B cell (primary cell): Measurements from ENCODE around the gene ATOH1. TPM values are rescaled to one million over a fixed set of nuclear protein-coding genes. Genes with fewer than 3 reads are reported as not detected.

Source experiments
- ATAC-seq: fragments of 200-7000 bp; cut with Tn5 transposase; one replicate; pipeline ENCODE4 v1.10.0; 2021; ENCODE audit warnings: low read depth, mild to moderate bottlenecking, moderate number of reproducible peaks, moderate library complexity
- CTCF ChIA-PET: fragments of 350-600 bp; sonication (Branson Sonifier 250); formaldehyde crosslinking; loops from one replicate; lab custom pipeline; 2021; ENCODE audit warnings: antibody characterized with exemption, inconsistent platforms; lab: Charles Lee
- POLR2A ChIA-PET: fragments of 350-600 bp; sonication (Branson Sonifier 250); formaldehyde crosslinking; loops from one replicate; lab custom pipeline; 2021; ENCODE audit warnings: antibody characterized with exemption; lab: Charles Lee
- DNase-seq: peaks from one replicate; pipeline ENCODE4 v3.0.0; 2013
- H2AFZ ChIP-seq: 2 replicates; pipeline ENCODE4 v1.6.1; 2012; ENCODE audit warnings: mild to moderate bottlenecking, low read depth, low read length; ENCODE audit not compliant: insufficient read depth, poor library complexity, severe bottlenecking
- H3K27ac ChIP-seq, 2 donors: 1 replicate in 1 of 2; 2 replicates in 1 of 2; pipeline ENCODE4 v1.5.1; 2012 to 2013; ENCODE audit warnings: low read length in 2 of 2, mild to moderate bottlenecking in 2 of 2, moderate library complexity in 1 of 2
- H3K27me3 ChIP-seq, 4 experiments: fragments of 200-600 bp in 1 of 4; sonication (generic) in 1 of 4; replicated peaks in 1 of 4; 1 replicate in 2 of 4; 2 replicates in 2 of 4; pipeline versions ENCODE4 v1.6.1 to v1.7.0; 2013 to 2016; ENCODE audit warnings: low read length in 3 of 4, mild to moderate bottlenecking in 2 of 4, mixed read lengths in 1 of 4, moderate library complexity in 1 of 4; ENCODE audit not compliant: insufficient read depth in 4 of 4, control insufficient read depth in 3 of 4; ENCODE audit errors: control extremely low read depth in 1 of 4
- H3K36me3 ChIP-seq, 2 experiments: replicated peaks in 1 of 2; 1 replicate in 1 of 2; 2 replicates in 1 of 2; pipeline versions ENCODE4 v1.6.1 to v1.7.1; 2013; ENCODE audit warnings: low read length in 1 of 2; ENCODE audit not compliant: insufficient read depth in 2 of 2, control insufficient read depth in 1 of 2; ENCODE audit errors: control extremely low read depth in 1 of 2, extremely low read depth in 1 of 2
- H3K4me1 ChIP-seq, 2 donors: fragments of 200-600 bp in 1 of 2; sonication (generic) in 1 of 2; 1 replicate in 1 of 2; 2 replicates in 1 of 2; pipeline versions ENCODE4 v1.5.1 to v1.6.1; 2013 to 2017; ENCODE audit warnings: low read length in 2 of 2; ENCODE audit not compliant: control insufficient read depth in 2 of 2, insufficient read depth in 2 of 2
- H3K4me2 ChIP-seq: replicated peaks from 2 replicates; pipeline ENCODE3; 2012; ENCODE audit warnings: mild to moderate bottlenecking, low read depth, low read length; ENCODE audit not compliant: poor library complexity, severe bottlenecking
- H3K4me3 ChIP-seq, 5 experiments: fragments of 200-600 bp in 1 of 5; sonication (generic) in 1 of 5; 1 replicate in 3 of 5; 2 replicates in 2 of 5; pipeline versions ENCODE4 v1.5.1 to v1.7.0; 2011 to 2016; ENCODE audit warnings: low read length in 4 of 5, mild to moderate bottlenecking in 4 of 5, low read depth in 2 of 5, control low read depth in 1 of 5, moderate library complexity in 1 of 5; ENCODE audit not compliant: insufficient read depth in 1 of 5; ENCODE audit errors: control extremely low read depth in 1 of 5, extremely low read depth in 1 of 5
- H3K79me2 ChIP-seq: fragments of 200-600 bp; sonication (generic); one replicate; pipeline ENCODE4 v1.6.0; 2016; ENCODE audit warnings: low read length; ENCODE audit not compliant: control insufficient read depth, insufficient read depth
- H3K9ac ChIP-seq: fragments of 200-600 bp; sonication (generic); 2 replicates; pipeline ENCODE4 v1.6.1; 2017; ENCODE audit warnings: mild to moderate bottlenecking, low read length, moderate library complexity
- H3K9me3 ChIP-seq, 3 donors: one replicate each; pipeline versions ENCODE4 v1.6.1 to v1.7.1; 2013; ENCODE audit warnings: low read length in 2 of 3; ENCODE audit not compliant: control insufficient read depth in 2 of 3, insufficient read depth in 1 of 3; ENCODE audit errors: control extremely low read depth in 1 of 3
- H4K20me1 ChIP-seq: 2 replicates; pipeline ENCODE4 v1.6.0; 2012; ENCODE audit warnings: mild to moderate bottlenecking, low read length; ENCODE audit not compliant: insufficient read depth, control insufficient read depth, poor library complexity, severe bottlenecking
- H3K27ac Mint-ChIP-seq: one replicate; pipeline ENCODE4 v1.8.0; 2021; ENCODE audit warnings: mixed read lengths
- H3K27me3 Mint-ChIP-seq: one replicate; pipeline ENCODE4 v1.8.0; 2021; ENCODE audit warnings: mixed read lengths
- H3K4me1 Mint-ChIP-seq: one replicate; pipeline ENCODE4 v1.8.0; 2021; ENCODE audit warnings: mixed read lengths
- H3K4me3 Mint-ChIP-seq: one replicate; pipeline ENCODE4 v1.8.0; 2021; ENCODE audit warnings: mixed read lengths
- H3K9me3 Mint-ChIP-seq: one replicate; pipeline ENCODE4 v1.8.0; 2022; ENCODE audit warnings: mixed read lengths; ENCODE audit not compliant: insufficient read depth
- EZH2 ChIP-seq: IDR thresholded peaks from 2 replicates; pipeline ENCODE4 v1.6.1; 2012; ENCODE audit warnings: borderline replicate concordance, low read depth, mild to moderate bottlenecking, moderate library complexity, low read length; ENCODE audit not compliant: insufficient read depth, poor library complexity, severe bottlenecking
- WGBS: methylation state at CpG from one replicate; pipeline ENCODE4 v1.1.5; 2013; ENCODE audit warnings: missing lambda C conversion rate; ENCODE audit not compliant: insufficient coverage; 5-methylcytosine and 5-hydroxymethylcytosine counted together
- intact Hi-C: fragments of 100-400 bp; cut with micrococcal nuclease; formaldehyde crosslinking; loops from one replicate; pipeline ENCODE4 v1.10.0; 2022
- polyA plus RNA-seq: library from polyadenylated mRNA; depleted of rRNA; stranded (reverse); fragments of >200 nt; gene quantifications from 2 replicates; pipeline ENCODE4 v1.2.3, GENCODE V29; 2012
- total RNA-seq, 2 donors: library from RNA; stranded (reverse); fragments of 120-200 nt in 1 of 2; gene quantifications; 1 replicate in 1 of 2; 2 replicates in 1 of 2; pipeline versions ENCODE4 v1.2.3 to v1.2.4, GENCODE V29; 2013 to 2022
- TF ChIP-seq, protein P1 (sequence below): fragments of 200-600 bp; IDR thresholded peaks from one replicate; pipeline ENCODE4 v1.8.0; 2022; ENCODE audit warnings: antibody characterized with exemption, mild to moderate bottlenecking

ATOH1 gene
- total and polyA plus RNA-seq, 2 donors (not counting 1 experiment from before 2014, with no cell fraction given), result not detected

DNA sequence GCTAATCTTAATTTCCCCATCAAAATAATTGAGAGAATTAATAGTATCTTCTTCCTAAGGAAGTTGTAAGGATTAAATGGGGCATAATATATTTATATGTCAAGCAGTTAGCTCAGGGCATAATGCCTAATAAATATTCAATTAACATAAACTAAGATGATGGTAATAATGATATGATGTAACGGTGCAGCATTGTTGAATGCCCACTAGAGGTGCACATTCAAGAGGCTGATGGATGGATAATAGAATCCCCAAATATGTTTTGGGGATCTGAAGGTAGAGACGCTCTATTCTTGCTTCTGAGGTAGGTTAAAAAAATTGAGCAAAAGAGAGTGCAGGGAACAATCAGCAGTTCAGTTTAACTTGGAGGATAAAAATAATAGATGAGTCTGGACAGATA lies 37.1 kb downstream of the ATOH1 start:
- intact Hi-C loops, result no loop called here
- CTCF ChIA-PET, result no interaction called here
- no peaks in the 10 kb centered on the region for H3K79me2 ChIP-seq
- H3K27ac ChIP-seq, result no peak overlapping the region
- Mint-ChIP-seq H3K27me3 (no peaks in the 10 kb centered on the region), H3K27ac (no peak overlapping the region), H3K4me1 (no peaks in the 10 kb centered on the region), H3K9me3 (no peaks in the 10 kb centered on the region), H3K4me3 (no peak overlapping the region)
- ATAC-seq (no peak), DNase-seq (no peak)
- no peak for TF ChIP-seq EZH2
- TF ChIP-seq, protein P1, sequence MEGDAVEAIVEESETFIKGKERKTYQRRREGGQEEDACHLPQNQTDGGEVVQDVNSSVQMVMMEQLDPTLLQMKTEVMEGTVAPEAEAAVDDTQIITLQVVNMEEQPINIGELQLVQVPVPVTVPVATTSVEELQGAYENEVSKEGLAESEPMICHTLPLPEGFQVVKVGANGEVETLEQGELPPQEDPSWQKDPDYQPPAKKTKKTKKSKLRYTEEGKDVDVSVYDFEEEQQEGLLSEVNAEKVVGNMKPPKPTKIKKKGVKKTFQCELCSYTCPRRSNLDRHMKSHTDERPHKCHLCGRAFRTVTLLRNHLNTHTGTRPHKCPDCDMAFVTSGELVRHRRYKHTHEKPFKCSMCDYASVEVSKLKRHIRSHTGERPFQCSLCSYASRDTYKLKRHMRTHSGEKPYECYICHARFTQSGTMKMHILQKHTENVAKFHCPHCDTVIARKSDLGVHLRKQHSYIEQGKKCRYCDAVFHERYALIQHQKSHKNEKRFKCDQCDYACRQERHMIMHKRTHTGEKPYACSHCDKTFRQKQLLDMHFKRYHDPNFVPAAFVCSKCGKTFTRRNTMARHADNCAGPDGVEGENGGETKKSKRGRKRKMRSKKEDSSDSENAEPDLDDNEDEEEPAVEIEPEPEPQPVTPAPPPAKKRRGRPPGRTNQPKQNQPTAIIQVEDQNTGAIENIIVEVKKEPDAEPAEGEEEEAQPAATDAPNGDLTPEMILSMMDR, result no peak
- no peak overlapping the region for H2AFZ ChIP-seq
- POLR2A ChIA-PET, result no interaction called here
- H4K20me1 ChIP-seq, result no peaks in the 10 kb centered on the region
- 83% methylated on average over 2 of the region's 2 CpGs for WGBS
- H3K27me3 ChIP-seq, result no peaks in the 10 kb centered on the region
- no peak overlapping the region for H3K4me2 ChIP-seq
- no peaks in the 10 kb centered on the region for H3K9me3 ChIP-seq
- H3K4me3 ChIP-seq, result no peak overlapping the region
- no peaks in the 10 kb centered on the region for H3K36me3 ChIP-seq
- H3K4me1 ChIP-seq, result no peaks in the 10 kb centered on the region
- H3K9ac ChIP-seq, result no peak overlapping the region

DNA sequence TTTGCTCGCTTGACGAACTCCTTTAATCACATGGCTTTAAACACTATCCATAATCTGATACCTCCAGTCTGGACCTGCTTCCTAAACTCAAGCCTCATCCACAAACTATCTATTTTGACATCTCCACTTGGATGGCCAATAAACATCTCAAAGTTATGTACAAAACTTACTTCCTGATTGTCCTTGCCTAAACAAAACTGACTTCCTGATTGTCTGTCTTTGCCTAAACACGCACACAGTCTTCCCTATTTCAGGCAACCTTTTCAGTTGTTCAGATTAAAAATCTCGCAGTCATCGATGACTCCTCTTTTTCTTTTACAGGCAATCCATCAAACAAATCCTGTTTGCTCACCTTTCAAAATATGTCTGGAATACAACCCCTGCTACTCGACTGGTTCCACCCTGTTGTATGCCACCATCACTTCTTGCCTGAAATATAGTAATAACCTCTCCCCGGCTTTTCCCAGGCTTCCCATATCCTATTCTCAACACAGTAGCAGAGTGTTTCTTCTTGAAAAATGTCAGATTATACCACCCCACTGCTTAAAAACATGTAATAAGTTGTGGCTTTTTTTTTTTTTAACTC lies 39.0 kb downstream of the ATOH1 start:
- ChIA-PET CTCF (no interaction called here), POLR2A (no interaction called here)
- intact Hi-C loops, result no loop called here
- H3K9me3 Mint-ChIP-seq, result no peaks in the 10 kb centered on the region
- Histone ChIP-seq H3K4me1 (no peaks in the 10 kb centered on the region), H3K4me3 (no peak overlapping the region), H3K9me3 (no peaks in the 10 kb centered on the region), H3K36me3 (no peaks in the 10 kb centered on the region), H3K27ac (no peak overlapping the region), H3K79me2 (no peaks in the 10 kb centered on the region), H4K20me1 (no peaks in the 10 kb centered on the region), H3K27me3 (no peaks in the 10 kb centered on the region), H3K9ac (no peak overlapping the region), H3K4me2 (no peak overlapping the region), H2AFZ (no peak overlapping the region)
- no peaks in the 10 kb centered on the region for H3K4me1 Mint-ChIP-seq
- WGBS, result 90% methylated on average over 6 of the region's 7 CpGs
- DNase-seq (no peak), ATAC-seq (no peak)
- H3K27me3 Mint-ChIP-seq, result no peaks in the 10 kb centered on the region
- H3K27ac Mint-ChIP-seq, result no peak overlapping the region
- no peak overlapping the region for H3K4me3 Mint-ChIP-seq
- TF ChIP-seq, protein P1, result no peak
- no peak for TF ChIP-seq EZH2
